Fibroblast of the conjunctiva (primary cell): ENCODE results near the gene NRL.

Experiments
- DNase-seq: peaks from one replicate; pipeline ENCODE4 v3.0.0-alpha.2; 2010; ENCODE audit warnings: low read depth

The NRL gene

GRCh38 chr14:24065408-24065807, 49.3 kb downstream of the NRL start:
- no peak for DNase-seq

- DNase-seq = no peak
Observed at GRCh38 chr14:24064856-24065255, 49.9 kb downstream of the NRL start.

- no peak for DNase-seq
Observed at GRCh38 chr14:24064091-24064795, 50.5 kb downstream of the NRL start.

GRCh38 chr14:24063263-24063836, 51.4 kb downstream of the NRL start:
- no peak for DNase-seq

GRCh38 chr14:24062216-24062980, 52.4 kb downstream of the NRL start:
- no peak for DNase-seq

- DNase-seq = no peak
Observed at GRCh38 chr14:24060984-24061913, 53.5 kb downstream of the NRL start.

- no peak for DNase-seq
Observed at GRCh38 chr14:24060443-24060842, 54.3 kb downstream of the NRL start.

GRCh38 chr14:24059841-24060388, 54.8 kb downstream of the NRL start:
- no peak for DNase-seq

- DNase-seq = no peak
Observed at GRCh38 chr14:24058951-24059475, 55.7 kb downstream of the NRL start.

GRCh38 chr14:24058260-24058950, 56.3 kb downstream of the NRL start:
- peak; percentile 61 for DNase-seq

GRCh38 chr14:24057867-24058259, 56.9 kb downstream of the NRL start:
- DNase-seq = no peak

GRCh38 chr14:24057271-24057670, 57.5 kb downstream of the NRL start:
- no peak for DNase-seq

- DNase-seq = no peak
Observed at GRCh38 chr14:24056800-24057184, 58.0 kb downstream of the NRL start.

GRCh38 chr14:24055971-24056799, 58.6 kb downstream of the NRL start:
- DNase-seq = no peak

- no peak for DNase-seq
Observed at GRCh38 chr14:24054646-24055045, 60.1 kb downstream of the NRL start.

- no peak for DNase-seq
Observed at GRCh38 chr14:24054324-24054641, 60.5 kb downstream of the NRL start.

- DNase-seq = no peak
Observed at GRCh38 chr14:24053548-24054323, 61.0 kb downstream of the NRL start.

GRCh38 chr14:24052656-24053547, 61.8 kb downstream of the NRL start:
- no peak for DNase-seq
